Esophagus squamous epithelium (tissue), 4 donors: ENCODE data around the gene LMO1.

Source experiments
- POLR2A ChIP-seq, 4 donors: fragments of 450-650 bp; IDR thresholded peaks; one replicate each; pipeline ENCODE4 v1.6.1; 2017; ENCODE audit warnings: antibody characterized with exemption in 4 of 4, mild to moderate bottlenecking in 4 of 4, moderate library complexity in 3 of 4
- TF ChIP-seq, protein P1 (sequence below), 6 experiments: fragments of 450-650 bp in 4 of 6; fragments of 200-600 bp in 2 of 6; sonication (generic) in 2 of 6; IDR thresholded peaks; one replicate each; pipeline ENCODE4 v1.5.1; 2016 to 2019; ENCODE audit warnings: antibody characterized with exemption in 6 of 6, mild to moderate bottlenecking in 4 of 6, moderate library complexity in 4 of 6

GRCh38 chr11:8265681-8266241 is 2.1 kb upstream of the LMO1 start:
- TF ChIP-seq, protein P1, sequence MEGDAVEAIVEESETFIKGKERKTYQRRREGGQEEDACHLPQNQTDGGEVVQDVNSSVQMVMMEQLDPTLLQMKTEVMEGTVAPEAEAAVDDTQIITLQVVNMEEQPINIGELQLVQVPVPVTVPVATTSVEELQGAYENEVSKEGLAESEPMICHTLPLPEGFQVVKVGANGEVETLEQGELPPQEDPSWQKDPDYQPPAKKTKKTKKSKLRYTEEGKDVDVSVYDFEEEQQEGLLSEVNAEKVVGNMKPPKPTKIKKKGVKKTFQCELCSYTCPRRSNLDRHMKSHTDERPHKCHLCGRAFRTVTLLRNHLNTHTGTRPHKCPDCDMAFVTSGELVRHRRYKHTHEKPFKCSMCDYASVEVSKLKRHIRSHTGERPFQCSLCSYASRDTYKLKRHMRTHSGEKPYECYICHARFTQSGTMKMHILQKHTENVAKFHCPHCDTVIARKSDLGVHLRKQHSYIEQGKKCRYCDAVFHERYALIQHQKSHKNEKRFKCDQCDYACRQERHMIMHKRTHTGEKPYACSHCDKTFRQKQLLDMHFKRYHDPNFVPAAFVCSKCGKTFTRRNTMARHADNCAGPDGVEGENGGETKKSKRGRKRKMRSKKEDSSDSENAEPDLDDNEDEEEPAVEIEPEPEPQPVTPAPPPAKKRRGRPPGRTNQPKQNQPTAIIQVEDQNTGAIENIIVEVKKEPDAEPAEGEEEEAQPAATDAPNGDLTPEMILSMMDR (IDR thresholded peaks at IDR 0.05), result no peak
- no peak for TF ChIP-seq POLR2A (IDR thresholded peaks at IDR 0.05)
